HG03135 (cell line): Measurements from ENCODE around the gene TMEM270.

Experiments
- ATAC-seq: cut with Tn5 transposase; IDR thresholded peaks from one replicate; pipeline ENCODE4 v1.9.1; 2021; ENCODE audit warnings: mild to moderate bottlenecking, moderate library complexity; ENCODE audit not compliant: unreplicated experiment

Gene TMEM270

DNA sequence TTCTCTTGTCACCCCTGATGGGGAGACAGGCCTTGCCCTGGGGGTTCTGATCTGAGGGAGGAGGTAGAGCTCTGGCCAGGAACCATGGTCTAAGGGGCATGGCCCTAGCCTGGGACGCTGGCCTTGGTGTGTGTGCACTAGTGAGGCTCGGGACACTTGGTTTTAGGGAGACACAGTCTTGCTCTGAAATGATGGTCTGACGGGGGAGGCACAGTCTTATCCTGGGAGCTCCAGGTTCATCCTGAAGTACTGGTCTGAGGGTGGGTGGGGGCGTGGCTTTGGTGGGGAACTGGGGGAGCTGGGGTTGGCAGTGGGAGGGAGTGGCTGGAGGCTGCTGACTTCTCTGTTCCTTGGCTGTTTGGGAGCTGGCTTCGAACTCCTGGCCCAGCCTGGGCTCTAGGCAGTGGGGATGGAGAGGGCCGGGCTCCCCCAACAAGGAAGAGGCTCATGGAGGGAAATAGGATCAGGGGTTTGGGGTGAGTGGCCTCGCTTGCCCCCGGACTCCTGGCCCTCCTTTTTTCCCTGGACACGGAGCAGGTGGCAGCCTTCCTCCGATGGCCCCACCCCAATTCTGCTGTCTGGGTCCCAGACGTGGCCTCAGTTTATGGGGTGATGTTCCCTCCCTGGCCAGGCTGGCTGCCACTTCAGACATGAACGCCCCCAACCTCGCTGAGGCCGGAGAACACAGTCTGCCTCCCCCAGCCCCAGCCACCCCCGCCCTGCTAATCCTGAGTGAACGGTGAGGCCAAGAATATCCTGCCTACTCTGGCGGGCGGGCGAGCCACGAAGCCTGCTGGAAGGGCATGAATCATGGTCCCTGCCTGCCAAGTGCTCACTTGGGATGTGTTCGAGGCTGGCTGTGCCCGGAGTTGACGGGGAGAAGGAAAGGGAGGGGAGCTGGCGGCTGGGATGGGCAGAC, 43.5 kb downstream of the TMEM270 start:
- no peak for ATAC-seq

DNA sequence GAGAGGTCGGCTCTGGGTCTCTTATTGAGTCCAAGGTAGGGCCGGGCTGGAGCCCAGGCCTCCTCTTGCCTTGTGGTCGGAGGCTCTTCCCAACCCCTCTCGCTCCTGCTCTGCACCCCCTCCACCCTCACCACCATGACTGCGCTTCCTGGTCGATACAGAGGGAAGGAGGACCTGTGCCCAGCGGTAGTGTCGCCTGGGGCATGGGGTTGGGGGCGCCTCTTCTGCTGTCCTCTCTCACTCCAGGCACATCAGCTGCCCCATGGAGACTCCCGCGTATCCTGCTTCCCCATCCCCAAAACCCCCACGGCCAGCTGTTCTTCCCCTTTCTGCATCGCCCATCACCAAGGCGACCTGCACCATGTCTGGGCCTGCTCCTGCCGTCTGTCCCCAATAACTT, 44.4 kb downstream of the TMEM270 start:
- ATAC-seq: no peak

DNA sequence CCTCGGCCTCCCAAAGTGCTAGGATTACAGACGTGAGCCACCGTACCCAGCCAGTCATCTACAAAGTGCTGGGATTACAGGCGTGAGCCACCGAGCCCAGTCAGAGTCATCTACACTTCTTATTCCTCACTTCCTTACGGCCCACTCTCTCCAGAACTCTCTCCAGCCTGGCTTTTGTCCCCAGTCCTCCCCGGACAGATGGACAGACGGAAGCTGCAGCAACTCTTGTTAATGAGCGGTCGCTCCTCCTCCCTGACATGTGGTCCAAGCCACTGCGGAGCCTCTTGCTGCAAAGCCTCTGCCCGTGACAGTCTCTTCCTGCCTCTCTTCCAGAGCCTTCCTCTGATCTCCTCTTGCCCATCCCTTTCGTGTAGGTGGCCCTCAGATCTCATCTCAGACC, 45.9 kb downstream of the TMEM270 start:
- no peak for ATAC-seq

- ATAC-seq: no peak
Measured at GRCh38 chr7:73907554-73908122, 46.7 kb downstream of the TMEM270 start.

- ATAC-seq: no peak
Measured at GRCh38 chr7:73908123-73908611, 47.2 kb downstream of the TMEM270 start.

- ATAC-seq: no peak
Measured at GRCh38 chr7:73909051-73909941, 48.3 kb downstream of the TMEM270 start.

GRCh38 chr7:73909996-73910395, 49.0 kb downstream of the TMEM270 start:
- no peak for ATAC-seq

DNA sequence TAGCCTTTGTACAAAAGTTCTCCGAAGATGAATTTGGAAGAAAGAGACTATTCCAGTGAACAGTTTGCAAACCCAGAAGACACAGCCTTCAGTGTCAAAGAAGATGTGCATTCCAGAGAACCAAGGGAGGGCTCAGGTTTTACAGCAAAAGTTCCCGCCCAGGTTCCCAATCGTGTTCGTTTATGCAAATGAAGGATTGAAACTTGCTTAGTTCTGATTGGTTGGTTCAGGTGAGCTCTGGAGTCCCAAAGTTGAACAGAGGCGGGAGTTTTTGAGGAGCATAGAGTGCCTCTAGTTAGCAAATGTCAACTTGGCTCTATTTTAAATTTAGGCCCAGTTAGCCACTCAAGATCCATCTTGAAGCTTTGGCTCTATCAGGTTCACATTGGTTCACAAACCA, 51.3 kb downstream of the TMEM270 start:
- no peak for ATAC-seq
